Ishikawa (cell line): ENCODE measurements around the gene CTNND2.

Experiments
- CREB1 ChIP-seq: IDR thresholded peaks from 2 replicates; pipeline ENCODE4 v1.6.1; 2012; ENCODE audit warnings: low read depth
- EGR1 ChIP-seq: IDR thresholded peaks from 2 replicates; pipeline ENCODE4 v1.6.1; 2012
- EP300 ChIP-seq: IDR thresholded peaks from 2 replicates; pipeline ENCODE4 v1.6.1; 2012; ENCODE audit warnings: borderline replicate concordance
- FOXM1 ChIP-seq: IDR thresholded peaks from 2 replicates; pipeline ENCODE4 v1.6.1; 2012; ENCODE audit warnings: low read depth, borderline replicate concordance
- NFIC ChIP-seq: IDR thresholded peaks from 2 replicates; pipeline ENCODE4 v1.6.1; 2012
- RAD21 ChIP-seq: IDR thresholded peaks from 2 replicates; pipeline ENCODE4 v1.6.1; 2012; ENCODE audit warnings: low read depth
- TAF1 ChIP-seq: IDR thresholded peaks from 2 replicates; pipeline ENCODE4 v1.6.1; 2012; ENCODE audit warnings: low read depth, mild to moderate bottlenecking
- TCF12 ChIP-seq: IDR thresholded peaks from 2 replicates; pipeline ENCODE4 v1.6.1; 2012; ENCODE audit warnings: low read depth
- TEAD4 ChIP-seq: IDR thresholded peaks from 2 replicates; pipeline ENCODE4 v1.6.1; 2012
- ZBTB7A ChIP-seq: IDR thresholded peaks from 2 replicates; pipeline ENCODE4 v1.6.1; 2012; ENCODE audit warnings: low read depth
- TF ChIP-seq, protein P1 (sequence below): IDR thresholded peaks from 2 replicates; pipeline ENCODE4 v1.6.1; 2012
- TF ChIP-seq, protein P2 (sequence below): IDR thresholded peaks from 2 replicates; pipeline ENCODE4 v1.6.1; 2012
- TF ChIP-seq, protein P3 (sequence below): IDR thresholded peaks from 2 replicates; pipeline ENCODE4 v1.6.1; 2012; ENCODE audit warnings: low read depth, mild to moderate bottlenecking

DNA sequence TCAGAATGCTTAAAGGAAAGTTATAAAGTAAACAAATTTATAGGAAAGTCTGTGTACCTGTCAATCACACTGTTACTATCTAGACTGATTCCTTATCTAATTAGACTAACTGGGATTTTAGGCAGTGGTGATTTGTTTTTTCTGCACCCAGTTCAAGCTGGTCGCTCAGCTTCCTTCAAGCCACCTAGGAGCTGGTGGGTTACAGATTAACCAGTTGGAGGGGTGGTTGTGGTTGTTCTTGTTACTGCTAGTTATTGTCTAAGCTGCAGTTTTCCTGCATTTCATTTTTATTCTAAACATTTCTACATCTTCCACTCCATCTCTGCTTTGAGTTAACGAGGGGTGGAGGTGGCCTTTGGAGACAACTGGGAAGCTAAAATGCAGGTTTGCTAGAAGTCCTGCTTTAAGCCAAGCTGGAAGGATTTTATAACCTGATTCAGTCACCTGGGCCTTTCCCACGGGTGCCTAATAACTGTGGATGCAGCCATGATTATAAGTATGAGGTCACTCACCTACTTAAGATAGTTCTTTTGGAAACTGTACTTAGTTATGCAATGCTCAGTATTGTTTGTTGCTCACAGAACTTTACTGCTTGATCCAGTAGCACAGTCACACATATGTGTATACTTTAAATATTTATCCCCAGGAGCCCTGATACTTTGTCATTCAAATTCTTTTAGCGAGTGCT is 839.3 kb downstream of the CTNND2 start:
- TF ChIP-seq FOXM1 = no peak
- TF ChIP-seq EGR1 = no peak
- TF ChIP-seq, protein P1, sequence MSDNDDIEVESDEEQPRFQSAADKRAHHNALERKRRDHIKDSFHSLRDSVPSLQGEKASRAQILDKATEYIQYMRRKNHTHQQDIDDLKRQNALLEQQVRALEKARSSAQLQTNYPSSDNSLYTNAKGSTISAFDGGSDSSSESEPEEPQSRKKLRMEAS = no peak
- TF ChIP-seq RAD21 = no peak
- TF ChIP-seq, protein P2, sequence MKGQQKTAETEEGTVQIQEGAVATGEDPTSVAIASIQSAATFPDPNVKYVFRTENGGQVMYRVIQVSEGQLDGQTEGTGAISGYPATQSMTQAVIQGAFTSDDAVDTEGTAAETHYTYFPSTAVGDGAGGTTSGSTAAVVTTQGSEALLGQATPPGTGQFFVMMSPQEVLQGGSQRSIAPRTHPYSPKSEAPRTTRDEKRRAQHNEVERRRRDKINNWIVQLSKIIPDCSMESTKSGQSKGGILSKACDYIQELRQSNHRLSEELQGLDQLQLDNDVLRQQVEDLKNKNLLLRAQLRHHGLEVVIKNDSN = no peak
- TF ChIP-seq, protein P3, sequence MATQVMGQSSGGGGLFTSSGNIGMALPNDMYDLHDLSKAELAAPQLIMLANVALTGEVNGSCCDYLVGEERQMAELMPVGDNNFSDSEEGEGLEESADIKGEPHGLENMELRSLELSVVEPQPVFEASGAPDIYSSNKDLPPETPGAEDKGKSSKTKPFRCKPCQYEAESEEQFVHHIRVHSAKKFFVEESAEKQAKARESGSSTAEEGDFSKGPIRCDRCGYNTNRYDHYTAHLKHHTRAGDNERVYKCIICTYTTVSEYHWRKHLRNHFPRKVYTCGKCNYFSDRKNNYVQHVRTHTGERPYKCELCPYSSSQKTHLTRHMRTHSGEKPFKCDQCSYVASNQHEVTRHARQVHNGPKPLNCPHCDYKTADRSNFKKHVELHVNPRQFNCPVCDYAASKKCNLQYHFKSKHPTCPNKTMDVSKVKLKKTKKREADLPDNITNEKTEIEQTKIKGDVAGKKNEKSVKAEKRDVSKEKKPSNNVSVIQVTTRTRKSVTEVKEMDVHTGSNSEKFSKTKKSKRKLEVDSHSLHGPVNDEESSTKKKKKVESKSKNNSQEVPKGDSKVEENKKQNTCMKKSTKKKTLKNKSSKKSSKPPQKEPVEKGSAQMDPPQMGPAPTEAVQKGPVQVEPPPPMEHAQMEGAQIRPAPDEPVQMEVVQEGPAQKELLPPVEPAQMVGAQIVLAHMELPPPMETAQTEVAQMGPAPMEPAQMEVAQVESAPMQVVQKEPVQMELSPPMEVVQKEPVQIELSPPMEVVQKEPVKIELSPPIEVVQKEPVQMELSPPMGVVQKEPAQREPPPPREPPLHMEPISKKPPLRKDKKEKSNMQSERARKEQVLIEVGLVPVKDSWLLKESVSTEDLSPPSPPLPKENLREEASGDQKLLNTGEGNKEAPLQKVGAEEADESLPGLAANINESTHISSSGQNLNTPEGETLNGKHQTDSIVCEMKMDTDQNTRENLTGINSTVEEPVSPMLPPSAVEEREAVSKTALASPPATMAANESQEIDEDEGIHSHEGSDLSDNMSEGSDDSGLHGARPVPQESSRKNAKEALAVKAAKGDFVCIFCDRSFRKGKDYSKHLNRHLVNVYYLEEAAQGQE = no peak
- no peak for TF ChIP-seq TCF12
- no peak for TF ChIP-seq TEAD4
- no peak for TF ChIP-seq EP300
- TF ChIP-seq ZBTB7A = no peak
- no peak for TF ChIP-seq NFIC
- no peak for TF ChIP-seq CREB1
- TF ChIP-seq TAF1 = no peak
